HG02798 (cell line): ENCODE data around the gene GBP1.
A peak's percentile ranks its signal among the peaks of the same experiment; 100 is the strongest.
"Not testable (repeated sequence)": the region's sequence is repeated elsewhere in the genome, so short reads cannot be mapped to it uniquely, and the experiment has no call there.

Experiments used
- ATAC-seq: cut with Tn5 transposase; IDR thresholded peaks from one replicate; pipeline ENCODE4 v1.9.1; 2021; ENCODE audit warnings: mild to moderate bottlenecking; ENCODE audit not compliant: unreplicated experiment, poor library complexity

GBP1 gene

DNA sequence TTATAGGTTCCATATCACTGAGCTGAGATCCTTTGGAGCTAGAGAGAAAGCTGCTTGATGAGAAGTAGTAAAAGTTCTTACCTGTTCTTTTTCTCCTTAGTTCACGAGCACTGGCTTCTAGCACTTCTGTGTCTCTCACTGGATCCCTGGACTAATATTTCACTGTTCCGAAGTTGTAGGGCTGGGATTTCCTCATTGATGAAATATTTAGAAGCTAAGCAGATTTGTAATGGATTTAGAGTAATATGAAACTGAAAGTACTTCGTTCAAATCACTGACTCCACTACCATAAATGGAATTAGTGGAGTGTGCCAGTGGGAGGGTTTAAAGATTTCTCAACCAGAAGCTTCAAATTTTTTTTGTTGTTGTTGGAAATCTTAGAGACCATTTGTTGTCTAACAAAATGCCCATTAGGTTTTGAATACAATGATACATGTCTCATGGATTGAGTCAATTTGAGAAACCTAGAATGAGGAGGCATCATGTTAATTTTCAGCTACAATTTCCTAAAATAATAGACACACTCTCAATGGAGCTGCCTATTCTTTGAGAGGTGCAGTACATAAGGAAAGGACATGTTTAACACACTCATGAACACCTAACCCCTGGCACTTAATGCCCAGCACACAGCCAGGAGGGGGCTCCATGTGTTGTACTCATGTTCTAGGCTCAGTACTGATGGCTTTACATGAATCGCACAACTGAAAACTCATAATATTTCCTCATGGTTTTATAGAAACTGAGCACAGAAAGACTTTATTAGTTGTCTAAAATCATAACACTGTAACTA, at the start of gene GBP1:
TSS of gene GBP1 (minus strand) at position 130 of the 790 bp plus-strand sequence. CDS start 1,974 bp downstream, outside the sequence.
- peak; percentile 63 for ATAC-seq

DNA sequence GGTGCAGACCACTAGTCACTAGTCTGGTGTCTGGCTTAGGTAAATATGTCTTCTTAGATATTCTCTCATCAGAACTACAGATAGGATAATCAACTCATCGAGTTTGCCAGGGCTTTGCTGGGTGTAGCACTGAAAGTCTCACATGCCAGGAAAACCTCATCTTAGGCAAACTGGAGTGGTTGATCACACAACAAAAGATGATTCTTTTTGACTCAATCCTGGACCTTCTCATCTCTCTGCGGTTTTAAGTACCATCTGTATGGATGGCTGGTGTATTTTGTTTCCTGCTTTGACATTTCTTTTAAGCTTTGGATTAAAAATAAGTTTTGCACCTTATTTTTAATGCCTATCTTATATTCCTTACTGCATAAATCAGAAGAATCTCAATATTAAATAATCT, 49.7 kb upstream of the GBP1 start:
- no peak for ATAC-seq

DNA sequence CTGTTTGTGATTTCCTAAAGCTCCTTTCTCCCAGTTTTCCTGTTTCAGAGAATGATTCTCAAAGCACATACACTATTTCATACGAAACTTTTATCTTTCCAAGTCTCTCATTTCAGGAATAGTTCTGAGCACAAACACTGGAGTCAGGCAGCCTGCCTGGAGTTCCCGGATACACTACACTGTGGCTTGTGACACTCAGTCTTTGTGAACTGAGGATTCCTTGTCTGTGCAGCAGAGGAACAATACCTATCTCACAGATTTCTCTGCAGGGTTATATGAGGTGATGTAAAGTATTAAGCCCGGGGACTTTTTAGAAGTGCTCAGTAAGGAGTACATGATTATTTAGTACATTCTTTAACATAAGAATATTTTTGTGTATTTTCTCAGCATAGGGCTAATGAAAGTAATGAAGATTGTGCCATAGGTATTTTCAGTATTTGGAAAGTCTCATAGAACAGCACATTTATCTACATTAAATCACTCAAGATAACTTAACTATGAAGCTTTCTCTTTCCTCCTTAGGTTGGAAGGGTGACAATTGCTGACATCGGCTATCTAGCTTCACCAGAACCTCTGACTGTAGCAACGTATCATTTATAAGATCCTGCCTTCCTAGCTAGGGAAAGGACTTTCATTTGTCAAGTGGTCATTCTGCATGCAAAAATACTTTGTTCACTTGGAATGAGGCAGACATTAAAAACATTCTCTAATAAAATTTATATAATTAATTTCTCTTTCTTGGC, 48.0 kb upstream of the GBP1 start:
- no peak for ATAC-seq

- ATAC-seq = no peak
Observed at GRCh38 chr1:89104687-89105086, 39.7 kb upstream of the GBP1 start.

- no peak for ATAC-seq
Observed at GRCh38 chr1:89104147-89104546, 39.1 kb upstream of the GBP1 start.

DNA sequence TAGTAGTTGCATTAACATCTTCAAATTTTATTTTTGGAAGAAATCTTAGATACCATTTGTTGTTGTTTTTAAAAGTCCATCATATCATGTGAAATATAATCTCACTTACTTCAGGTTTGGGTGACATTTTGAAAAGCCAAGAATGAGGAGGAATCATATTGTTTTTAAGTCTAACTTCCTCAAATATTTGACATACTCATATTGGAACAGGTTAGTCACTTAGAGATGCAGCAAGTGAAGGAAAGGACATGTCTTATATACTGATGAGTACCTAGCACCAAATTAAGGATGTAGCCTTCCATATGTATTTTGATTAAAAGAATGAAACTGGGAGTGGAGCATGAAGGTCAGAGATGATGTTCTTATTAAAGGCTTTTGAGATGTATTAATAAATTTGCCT, 37.0 kb upstream of the GBP1 start:
- no peak for ATAC-seq

- ATAC-seq = no peak
Observed at GRCh38 chr1:89100412-89100811, 35.4 kb upstream of the GBP1 start.

DNA sequence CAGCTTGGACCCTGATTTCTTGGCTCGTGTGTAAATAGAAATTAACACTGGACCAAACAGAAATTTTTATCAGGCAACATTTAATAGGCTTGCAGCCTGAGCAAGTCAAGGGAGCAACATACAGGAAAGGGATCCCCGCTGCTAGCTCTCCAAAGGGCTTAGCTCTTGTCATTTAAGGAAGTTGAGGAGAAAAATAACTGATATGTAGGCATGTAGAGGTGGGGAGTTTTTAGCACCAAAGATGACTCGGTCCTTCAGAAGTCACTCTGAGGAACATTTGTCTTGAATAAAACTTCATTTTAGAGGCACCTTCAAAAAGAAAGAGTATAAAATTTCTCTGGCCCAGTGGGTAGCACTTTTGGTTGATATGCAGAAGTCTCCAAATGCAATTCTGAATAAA, 33.8 kb upstream of the GBP1 start:
- ATAC-seq = no peak

GRCh38 chr1:89095737-89096136, 30.7 kb upstream of the GBP1 start:
- ATAC-seq = no peak

- no peak for ATAC-seq
Observed at GRCh38 chr1:89089962-89090361, 25.0 kb upstream of the GBP1 start.

DNA sequence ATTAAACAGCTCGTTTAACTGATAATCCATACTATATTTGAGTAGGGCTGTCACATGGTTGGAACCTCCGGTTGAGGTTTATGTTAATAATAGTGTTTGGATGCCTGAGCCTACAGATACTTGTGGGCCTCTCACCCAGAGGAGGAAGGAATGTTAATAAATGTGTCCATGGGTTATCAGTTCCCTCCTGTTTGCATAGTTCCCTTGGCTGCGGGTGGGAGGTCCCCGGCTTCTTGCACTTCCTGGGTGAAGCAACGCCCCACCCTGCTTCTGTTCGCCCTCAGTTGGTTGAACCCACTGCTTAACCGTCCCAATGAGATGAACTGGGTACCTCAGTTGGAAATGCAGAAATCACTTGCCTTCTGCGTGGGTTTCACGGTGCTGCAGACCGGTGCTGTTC, 23.6 kb upstream of the GBP1 start:
- no peak for ATAC-seq

GRCh38 chr1:89087241-89087640, 22.2 kb upstream of the GBP1 start:
- no peak for ATAC-seq

GRCh38 chr1:89085781-89086180, 20.8 kb upstream of the GBP1 start:
- ATAC-seq = no peak

DNA sequence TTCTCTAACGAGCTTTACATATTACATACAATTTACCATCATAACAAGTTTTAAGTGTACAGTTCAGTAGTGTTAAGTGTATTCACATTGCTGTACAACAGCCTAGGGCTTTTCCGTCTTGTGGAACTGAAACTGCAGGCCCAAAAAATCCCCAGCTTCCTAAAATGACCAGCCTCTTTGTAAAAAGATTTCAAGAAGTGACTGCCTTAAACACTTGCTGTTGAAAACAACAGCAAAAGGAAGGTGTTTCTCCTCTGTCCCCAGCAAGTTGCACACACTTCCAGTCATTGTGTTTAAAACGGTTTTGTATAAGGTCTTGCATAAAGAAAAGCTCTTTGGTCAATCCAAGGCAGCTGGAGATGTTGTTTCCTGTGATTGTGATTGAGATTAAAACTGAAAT, 16.0 kb upstream of the GBP1 start:
- no peak for ATAC-seq

DNA sequence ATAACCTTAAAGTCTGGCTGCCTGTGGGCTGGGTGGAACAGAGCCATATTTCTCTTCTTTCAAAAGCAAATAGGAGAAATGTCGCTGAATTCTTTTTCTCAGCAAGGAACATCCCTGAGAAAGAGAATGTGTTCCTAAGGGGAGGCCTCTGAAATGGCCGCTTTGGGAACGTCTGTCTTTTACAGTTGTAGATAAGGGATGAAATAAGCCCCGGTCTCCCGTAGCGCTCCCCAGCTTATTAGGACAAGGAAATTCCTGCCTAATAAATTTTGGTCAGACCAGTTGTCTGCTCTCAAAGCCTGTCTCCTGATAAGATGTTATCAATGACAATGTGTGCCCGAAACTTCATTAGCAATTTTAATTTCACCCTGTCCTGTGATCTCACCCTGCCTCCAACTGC, 15.1 kb upstream of the GBP1 start:
- not testable (repeated sequence) for ATAC-seq

- not testable (repeated sequence) for ATAC-seq
Observed at GRCh38 chr1:89072466-89073065, 7.6 kb upstream of the GBP1 start.

DNA sequence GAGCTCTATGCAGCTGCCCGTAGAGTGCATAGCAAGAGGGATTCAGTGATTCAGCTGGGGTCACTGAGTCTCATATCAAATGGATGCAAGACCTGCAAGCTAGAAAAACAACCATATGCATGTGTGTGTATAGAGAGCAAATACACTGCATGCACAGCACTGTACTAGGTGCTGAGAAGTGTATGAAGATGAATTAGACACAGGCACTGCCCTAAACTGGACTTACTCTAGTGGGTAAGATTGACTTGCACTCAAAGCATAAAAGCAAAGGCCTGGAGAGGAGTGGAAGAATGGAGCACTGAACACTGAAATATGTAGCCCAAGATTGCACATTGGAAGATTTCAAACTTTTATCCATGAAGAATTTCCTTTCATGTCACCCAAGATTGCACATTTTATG, 5.5 kb upstream of the GBP1 start:
- ATAC-seq = no peak

DNA sequence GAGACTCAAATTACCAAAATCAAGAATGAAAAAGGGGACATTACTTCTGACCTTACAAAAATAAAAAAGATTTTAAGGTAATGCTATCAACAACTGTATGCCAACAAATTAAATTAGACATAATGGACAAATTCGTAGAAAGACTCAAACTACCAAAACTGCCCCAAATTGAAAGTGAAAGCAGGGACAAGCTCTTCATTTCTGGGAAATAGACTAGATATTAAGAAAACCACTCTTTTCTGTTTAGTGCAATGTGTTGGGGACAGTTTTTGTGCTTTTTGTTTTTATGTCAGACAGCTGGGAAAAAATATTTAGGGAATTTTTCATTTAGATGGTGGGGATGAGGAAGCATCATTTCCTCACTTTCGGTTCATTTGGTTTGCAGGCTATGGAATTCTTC, 4.9 kb upstream of the GBP1 start:
- ATAC-seq = no peak

- ATAC-seq = no peak
Observed at GRCh38 chr1:89068291-89068690, 3.3 kb upstream of the GBP1 start.

GRCh38 chr1:89064632-89065031, 376 bp downstream of the GBP1 start:
- peak; percentile 56 for ATAC-seq

GRCh38 chr1:89063094-89063493, 1.9 kb downstream of the GBP1 start:
- ATAC-seq = no peak
